HG03432 (cell line): ENCODE data around the gene CHSY1.
"Not testable (repeated sequence)": the region's sequence is repeated elsewhere in the genome, so short reads cannot be mapped to it uniquely, and the experiment has no call there.

Experiments
- ATAC-seq: cut with Tn5 transposase; IDR thresholded peaks from one replicate; pipeline ENCODE4 v1.9.1; 2021; ENCODE audit warnings: mild to moderate bottlenecking, moderate library complexity; ENCODE audit not compliant: unreplicated experiment

Gene CHSY1, protein sequence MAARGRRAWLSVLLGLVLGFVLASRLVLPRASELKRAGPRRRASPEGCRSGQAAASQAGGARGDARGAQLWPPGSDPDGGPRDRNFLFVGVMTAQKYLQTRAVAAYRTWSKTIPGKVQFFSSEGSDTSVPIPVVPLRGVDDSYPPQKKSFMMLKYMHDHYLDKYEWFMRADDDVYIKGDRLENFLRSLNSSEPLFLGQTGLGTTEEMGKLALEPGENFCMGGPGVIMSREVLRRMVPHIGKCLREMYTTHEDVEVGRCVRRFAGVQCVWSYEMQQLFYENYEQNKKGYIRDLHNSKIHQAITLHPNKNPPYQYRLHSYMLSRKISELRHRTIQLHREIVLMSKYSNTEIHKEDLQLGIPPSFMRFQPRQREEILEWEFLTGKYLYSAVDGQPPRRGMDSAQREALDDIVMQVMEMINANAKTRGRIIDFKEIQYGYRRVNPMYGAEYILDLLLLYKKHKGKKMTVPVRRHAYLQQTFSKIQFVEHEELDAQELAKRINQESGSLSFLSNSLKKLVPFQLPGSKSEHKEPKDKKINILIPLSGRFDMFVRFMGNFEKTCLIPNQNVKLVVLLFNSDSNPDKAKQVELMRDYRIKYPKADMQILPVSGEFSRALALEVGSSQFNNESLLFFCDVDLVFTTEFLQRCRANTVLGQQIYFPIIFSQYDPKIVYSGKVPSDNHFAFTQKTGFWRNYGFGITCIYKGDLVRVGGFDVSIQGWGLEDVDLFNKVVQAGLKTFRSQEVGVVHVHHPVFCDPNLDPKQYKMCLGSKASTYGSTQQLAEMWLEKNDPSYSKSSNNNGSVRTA

DNA sequence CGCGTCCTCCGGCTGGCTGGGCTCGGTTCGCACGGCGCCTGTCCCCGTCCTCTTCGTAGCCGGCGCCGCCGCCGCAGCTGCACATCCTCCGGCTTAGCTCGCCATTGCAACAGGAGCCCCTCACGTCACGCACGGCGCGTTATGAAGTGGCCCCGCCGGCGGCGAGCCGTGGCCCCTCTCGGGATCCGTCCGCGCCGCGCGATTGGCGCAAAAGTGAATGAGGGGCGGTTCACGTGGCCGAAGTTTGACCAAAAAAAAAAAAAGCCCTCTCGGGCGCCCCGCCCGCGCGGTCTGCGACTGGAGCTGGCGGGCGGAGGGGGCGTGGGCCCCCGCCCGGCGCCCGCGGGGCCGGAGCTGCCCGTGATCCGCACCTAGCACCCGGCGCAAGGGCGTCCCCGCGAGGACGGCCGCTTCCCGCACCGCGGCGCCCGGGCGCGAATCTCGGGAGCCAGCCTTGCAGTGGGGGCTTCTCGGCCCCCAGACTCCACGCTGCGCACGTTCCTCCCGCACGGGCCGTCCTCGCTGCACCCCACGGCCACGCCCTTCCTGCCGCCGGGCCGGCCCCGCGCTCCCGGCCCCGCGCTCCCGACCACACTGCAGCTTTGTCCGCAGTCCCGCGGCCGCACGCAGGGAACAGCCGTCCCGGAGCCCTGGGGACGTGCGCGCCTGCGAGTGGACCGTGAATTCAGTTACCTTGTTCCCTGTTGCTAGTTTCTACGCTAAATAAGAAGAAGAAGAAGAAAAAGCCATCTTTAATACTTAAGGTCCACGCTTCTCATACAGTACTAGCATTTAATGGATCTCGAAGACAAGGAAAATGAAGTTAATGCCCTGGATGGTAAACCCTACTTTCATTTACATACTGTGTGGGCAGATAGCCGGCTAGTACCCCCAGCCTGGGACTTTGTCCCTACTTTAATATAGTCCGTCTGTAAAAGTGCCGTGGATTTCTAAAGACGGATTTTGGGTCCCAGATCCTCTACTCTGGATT, at the start of gene CHSY1:
Gene CHSY1 (minus strand): TSS at position 219 of the 991 bp plus-strand sequence. CDS start 592 bp downstream, outside the sequence.
- peak; percentile 77 for ATAC-seq

DNA sequence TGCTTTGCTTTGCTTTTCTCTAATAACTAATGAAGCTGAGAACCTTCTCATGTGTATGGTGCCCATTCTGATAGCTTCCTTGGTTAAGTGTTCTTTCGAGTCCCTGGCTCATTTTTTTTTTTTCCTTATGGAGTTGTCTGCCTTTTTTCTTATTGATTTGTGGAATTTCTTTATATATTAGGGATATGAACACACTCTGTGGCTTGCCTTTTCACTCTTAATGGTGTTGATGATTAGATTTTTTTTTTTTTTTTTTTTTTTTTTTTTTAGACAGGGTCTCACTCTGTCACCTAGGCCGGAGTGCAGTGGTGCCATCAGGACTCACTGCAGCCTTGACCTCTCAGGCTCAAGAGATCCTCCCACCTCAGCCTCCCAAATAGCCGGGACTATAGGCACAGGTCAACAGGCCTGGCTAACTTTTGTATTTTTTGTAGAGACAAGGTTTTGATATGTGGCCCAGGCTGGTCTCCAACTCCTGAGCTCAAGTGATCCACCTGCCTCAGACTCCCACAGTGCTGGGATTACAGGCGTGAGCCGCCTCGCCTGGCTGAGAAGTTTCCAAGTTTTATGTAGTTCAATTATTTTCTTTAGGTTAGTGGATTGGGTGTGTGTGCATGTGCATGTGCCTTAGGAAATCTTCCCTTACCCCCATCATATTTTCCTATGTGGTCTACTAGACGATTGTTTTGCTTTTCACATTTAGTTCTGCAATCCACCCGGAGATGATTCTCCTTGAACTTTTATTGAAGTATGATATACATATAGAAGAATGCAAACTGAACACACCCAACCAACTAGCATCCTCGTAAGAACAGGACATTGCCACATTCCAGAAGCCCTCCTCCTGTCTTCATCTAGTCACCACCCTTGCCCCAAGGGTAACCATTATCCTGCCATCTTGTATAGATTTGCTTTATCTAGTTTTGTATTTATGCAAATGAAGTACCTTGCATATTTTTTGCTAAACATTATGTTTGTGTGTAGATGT, 44.9 kb upstream of the CHSY1 start:
- ATAC-seq, result no peak

DNA sequence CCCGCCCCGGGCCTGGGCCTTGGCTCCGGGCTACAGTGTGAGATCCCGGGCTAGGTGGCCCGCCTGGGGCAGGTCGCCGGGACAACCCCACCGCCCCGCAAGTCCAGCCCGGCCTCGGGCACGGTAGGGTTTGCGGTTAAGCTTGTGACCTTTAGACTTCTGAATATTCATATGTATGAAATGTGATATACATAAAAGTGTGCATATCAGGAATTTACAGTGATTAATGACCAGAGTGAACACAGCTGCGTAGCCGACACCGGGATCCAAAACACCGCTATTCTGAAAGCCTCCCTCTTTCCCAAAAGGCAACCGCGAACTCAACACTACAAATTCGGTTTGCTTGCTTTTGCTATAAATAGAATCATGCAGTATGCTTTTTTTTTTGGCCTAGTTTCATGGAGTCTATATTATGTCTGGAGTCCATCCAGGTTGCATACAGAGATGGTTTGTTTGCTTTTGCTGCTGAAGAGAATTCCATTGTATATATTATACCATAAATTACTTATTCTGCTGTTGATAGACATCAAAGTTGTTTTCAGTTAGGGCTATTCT, 43.8 kb upstream of the CHSY1 start:
- no peak for ATAC-seq

DNA sequence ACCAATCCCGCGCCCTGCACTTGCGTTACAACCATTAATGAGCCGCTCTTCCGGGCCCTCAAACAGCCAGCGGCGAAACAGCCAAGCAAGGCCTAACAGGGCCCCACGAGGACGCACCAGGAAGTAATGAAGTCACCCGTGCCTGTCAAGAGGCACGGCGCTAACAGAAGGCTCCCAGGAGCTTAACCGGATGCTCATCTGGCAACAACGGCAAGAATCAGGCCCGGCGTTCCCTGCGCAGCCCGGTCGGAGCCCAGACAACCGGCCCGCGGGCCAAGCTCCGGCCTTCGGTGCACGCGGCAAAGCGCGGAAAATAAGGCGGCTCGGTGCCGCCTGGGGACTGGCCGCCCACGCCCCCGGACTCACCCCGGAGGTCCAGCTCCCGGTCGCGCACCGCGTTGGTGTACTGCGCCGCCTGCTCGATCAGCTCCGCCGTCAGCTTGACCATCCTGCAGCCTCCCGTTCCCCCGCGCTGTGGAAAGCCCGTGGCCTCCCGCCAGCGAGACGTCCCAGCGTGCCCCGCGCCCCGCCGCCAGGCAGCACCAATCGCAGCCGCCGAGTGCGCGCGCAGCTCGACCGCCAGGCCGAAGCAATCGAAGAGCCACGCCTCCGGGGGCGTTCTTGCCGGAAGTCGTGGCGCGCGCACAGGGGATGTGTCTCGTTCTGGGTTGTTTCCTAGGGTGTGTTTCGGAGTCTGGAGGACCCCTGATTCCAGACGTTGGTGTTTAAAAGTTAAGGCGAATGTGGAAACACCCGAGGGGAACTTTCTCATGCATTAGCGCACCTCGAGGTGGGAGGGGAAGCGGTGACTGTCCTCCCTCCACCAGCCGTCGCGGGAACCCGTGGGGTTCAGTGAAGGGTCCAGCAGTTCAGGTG, 43.1 kb upstream of the CHSY1 start, which contains the start of gene SNRPA1:
Gene SNRPA1 (minus strand): TSS at position 518 of the 876 bp plus-strand sequence. CDS start 70 bp downstream, at position 448.
- ATAC-seq, result peak; percentile 83

DNA sequence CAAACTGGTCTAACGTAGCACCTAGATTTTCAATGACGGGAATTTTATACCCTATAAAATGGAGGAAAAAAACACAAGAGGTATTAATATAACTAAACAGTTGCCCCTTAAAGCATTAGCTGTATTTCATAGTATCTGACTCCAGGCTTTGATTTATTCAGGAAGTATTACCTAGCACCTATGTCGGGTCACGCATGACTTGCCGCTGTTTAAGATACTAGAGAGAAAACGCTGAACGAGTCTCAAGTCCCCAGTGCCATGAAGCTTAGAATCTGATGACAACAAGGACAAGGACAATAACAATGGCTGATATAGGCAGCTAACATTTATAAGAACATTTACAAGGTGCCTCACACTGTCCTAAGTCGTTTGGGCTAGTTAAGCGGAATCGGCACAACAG, 41.3 kb upstream of the CHSY1 start:
- no peak for ATAC-seq

DNA sequence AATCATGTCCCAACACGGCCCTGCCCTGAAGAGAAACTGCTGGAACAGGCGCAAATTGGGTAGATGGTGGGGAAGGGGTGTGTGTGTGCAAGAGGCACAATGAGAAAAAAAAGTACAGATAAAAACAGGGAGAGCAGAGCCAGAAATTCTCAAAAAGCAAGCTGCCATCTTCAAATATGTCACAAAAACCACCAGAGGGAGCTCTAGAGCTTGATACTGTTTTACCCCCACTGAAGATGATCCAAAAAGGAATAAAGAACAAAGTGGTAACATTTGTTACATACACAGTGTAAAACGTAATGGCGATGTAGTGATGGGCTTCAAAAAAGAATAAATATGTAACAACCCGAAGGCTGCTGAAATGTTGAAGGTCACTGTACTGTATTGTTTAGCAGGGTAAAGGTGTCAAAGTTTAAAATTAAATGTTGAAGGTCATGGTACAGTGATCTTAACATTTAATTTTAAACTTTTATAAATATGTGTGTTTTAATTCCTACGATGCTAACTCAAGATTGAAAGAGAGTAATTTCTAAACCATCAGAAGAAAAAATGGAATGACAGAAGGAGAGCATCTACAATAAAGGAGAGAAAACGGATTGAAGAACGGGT, 37.2 kb upstream of the CHSY1 start:
- no peak for ATAC-seq

DNA sequence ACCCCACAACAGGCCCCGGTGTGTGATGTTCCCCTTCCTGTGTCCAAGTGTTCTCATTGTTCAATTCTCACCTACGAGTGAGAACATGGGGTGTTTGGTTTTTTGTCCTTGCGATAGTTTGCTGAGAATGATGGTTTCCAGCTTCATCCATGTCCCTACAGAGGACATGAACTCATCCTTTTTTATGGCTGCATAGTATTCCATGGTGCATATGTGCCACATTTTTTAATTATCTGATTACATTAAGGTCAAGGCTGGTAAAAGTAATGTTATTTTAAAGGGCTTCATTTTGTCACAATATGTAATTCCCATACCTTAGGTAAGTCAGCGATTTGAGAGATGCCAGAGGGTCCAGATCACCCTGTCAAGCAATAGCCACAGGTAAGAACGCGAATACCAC, 35.5 kb upstream of the CHSY1 start:
- ATAC-seq, result not testable (repeated sequence)

DNA sequence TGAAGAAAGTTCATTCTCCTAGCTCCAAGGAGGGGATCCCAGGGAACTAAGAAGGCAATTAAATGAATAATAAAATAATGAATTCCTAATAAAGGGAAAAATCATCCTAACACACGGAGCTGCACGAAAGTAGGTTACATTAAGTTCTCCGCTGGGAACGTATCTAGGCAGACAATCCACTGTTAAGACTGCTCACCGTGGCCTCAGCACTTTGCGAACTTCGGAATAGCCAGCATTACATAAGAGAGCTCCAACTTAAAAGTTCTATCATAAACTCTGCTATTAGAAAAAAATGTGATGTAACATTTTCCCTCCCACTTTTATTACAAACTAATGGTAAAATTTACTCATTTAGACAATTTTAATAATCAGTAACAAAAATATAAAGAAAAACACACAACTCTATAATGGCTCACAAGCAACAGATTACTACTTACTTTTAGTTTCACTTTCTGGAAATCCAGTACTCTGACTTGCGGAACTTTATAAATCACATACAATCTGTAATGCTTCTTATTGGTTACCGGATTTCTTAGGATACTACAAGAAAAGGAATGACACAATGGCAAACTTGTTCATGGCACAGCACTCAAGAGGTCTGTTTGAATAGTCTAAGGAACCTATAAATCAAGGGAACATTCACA, 34.7 kb upstream of the CHSY1 start:
- ATAC-seq, result no peak

DNA sequence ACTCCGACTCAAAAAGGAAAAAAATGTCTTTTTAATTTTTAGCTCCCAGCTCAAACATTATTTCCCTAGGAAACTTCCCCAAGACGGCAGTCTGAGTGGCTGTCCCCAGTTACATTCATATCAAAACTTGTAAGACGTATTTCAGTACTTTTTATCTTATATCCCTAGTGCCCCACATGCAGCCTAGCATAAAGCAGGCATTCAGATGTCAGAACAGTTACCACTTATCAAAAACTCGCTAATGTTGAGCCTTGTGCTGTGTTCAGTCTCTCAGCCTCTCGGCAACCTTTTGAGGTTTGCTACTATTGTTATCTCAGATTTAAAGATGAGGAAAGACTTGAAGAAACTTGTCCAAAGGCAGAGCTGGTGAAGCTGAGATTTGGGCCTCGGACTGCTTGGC, 32.1 kb upstream of the CHSY1 start:
- ATAC-seq, result no peak

DNA sequence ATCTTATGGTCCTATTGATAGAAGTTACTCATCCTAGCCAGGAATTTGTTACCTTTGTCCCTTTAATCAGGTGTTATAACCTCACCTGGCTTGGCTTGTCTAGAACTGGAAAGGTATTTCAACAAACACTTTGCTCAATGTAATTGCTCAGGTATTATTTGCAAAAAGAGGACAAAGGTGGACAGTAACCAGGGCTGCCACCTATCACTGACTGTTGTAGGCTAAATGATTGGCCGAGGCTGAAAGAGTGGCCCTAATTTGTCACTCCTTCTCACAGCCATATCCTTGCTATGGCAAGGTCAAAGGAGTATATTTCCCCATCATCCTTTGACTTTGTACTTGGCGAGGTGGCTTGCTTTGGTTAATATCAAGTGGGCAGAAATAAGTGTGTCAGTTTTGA, 28.2 kb upstream of the CHSY1 start:
- no peak for ATAC-seq

DNA sequence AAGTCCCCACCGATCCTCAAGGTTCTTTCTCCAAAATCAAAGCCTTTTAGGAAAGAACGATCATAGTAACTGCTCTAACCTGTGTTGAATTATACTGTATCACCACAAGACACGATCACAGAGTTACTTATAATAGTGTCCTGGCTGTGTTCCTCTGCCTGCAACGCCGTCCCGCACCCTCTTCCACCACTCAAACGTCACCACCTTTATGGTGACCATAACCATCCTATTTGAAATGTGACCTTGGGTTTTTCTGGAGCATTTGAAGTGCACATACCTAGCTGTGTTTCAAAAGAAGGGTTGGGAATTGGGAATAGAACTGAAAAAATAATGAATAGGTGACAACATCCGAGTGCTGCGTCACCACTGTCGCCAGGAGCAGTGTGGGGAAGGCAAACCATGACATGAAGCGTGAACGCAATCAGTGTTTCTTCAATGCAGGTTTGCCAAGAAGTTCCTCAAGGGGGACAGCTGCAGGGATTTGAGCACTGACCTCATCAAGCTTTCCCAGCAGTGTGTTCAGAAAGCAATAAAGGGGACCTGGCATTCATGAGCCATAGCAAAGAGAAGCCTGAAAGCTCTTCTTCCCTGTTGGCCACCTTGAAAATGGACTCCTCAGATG, 26.2 kb upstream of the CHSY1 start:
- ATAC-seq, result no peak

DNA sequence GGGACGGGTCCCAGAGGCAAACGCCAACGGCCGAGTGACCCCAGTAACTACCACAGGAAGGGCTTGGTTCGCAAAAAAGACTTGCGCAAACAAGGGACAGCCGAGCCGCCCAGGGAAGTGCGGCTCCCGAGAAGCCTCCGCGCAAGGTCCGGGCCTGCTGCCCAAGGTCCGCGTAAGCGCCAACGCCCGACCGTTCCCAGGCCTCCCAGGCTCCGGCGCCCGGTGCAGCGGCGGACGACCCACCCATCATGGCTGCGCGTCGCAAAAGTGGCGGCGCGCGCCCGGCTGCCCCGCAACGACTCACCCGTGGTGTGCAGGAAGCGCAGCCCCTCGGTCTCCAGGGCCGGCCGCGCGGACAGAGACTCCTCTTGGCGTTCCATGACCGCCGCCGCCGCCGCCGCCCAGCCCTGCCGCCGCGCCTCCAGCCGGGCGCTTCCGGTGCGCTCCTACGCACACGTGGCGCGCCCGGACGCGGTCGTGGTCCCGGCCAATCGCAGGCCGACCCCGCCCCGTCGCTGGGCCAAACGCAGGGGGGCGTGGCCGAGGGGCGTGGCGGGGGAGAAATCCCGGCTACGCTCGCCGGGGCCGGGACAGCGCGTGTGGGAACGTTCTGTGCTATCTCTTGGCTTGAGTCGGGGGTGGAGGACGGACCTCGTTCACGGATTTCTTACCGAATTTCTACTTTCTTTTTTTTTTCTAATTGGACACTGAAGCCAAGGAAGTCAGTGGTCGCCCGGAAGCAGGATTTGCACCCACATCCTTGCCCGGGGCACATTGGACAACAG, 25.4 kb upstream of the CHSY1 start, which contains the start of gene SELENOS:
Gene SELENOS (minus strand): TSS at position 448 of the 785 bp plus-strand sequence. CDS start 68 bp downstream, at position 380.
- ATAC-seq, result peak; percentile 93

DNA sequence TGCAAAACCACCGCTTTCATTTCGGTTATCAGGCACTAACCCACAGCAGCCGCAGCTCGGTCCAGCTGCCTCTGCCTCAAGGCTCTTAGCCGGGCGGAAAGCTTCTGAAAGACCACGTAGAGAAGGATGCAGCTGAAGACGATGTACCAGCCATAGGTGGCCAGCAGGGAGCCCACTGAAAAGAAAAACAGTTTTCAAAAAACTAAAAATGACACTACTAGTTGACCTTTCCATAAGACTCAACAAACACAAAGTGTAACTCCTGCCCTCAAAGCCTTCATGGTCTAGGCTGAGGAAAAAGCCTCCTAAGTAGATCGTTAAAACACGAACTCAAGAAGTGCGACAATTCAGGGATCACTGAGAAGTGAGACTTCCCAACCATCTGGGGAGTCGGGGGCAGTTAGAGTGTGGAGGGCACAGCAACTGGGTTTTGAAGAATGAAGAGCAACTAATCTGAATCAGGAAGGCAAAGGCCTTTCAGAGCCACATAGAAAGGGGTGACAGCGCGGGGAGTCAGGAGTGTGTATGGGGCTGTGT, 24.7 kb upstream of the CHSY1 start:
- ATAC-seq, result peak; percentile 36

DNA sequence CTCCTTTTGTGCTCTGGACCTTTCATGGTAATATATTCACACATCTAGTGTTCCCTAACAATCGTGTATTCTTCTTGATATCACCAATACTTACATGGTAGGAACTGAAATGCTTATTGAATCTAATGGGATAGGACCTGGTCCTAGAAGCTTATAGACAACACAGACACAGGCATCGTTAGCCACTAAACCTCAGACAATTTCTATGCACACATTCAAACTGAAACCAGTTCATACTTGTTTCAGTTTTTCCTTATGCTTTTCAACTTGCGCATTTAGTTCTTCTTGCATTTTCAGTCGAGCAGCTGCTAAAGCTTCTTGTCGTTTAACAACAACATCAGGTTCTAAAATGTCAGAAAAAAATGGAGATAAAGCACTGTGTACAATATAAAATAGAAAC, 23.2 kb upstream of the CHSY1 start:
- ATAC-seq, result peak; percentile 37

DNA sequence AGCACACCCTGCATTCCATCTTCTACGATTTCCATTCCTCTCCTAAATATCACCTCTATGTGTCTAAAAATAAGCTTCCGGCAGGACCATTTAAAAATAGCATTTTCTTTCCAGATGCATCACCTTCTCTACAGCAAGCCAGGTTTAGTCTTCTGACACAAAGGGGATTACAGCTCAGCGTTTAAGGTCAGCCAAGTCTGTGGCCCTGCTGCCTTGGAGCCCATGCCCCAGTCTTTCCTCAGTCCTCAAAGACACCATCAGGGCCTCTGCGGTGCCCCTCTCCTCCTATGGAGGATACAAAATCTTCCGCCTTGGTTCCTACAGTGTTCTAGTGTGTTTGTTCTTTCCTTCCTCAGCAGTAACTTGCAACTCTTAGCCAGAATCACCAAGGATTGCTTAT, 21.7 kb upstream of the CHSY1 start:
- no peak for ATAC-seq

DNA sequence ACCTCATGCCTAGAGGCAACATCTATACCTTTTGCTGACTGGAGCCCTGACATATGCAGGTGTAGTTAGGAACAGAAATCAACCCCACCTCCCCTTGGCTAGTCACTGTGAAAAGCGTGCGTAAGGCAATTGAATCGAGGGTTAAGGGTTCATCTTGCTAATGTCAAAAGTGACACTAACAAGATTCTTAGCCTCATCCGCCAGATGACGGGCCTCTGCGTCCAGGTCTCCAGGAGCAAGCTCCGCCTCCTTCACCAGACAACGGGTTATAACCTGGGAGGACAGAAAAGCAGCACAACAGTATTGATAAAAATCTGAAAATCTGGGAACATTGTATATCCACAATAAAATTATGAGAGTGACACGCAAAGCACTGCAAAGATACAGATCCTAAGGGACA, 20.7 kb upstream of the CHSY1 start:
- ATAC-seq, result no peak
